OCI-M1 (cell line): Measurements from ENCODE around the gene MED25.

Experiments
- DNase-seq: peaks from one replicate; lab custom pipeline; 2025; lab: John Stamatoyannopoulos, UW

MED25 gene

DNA sequence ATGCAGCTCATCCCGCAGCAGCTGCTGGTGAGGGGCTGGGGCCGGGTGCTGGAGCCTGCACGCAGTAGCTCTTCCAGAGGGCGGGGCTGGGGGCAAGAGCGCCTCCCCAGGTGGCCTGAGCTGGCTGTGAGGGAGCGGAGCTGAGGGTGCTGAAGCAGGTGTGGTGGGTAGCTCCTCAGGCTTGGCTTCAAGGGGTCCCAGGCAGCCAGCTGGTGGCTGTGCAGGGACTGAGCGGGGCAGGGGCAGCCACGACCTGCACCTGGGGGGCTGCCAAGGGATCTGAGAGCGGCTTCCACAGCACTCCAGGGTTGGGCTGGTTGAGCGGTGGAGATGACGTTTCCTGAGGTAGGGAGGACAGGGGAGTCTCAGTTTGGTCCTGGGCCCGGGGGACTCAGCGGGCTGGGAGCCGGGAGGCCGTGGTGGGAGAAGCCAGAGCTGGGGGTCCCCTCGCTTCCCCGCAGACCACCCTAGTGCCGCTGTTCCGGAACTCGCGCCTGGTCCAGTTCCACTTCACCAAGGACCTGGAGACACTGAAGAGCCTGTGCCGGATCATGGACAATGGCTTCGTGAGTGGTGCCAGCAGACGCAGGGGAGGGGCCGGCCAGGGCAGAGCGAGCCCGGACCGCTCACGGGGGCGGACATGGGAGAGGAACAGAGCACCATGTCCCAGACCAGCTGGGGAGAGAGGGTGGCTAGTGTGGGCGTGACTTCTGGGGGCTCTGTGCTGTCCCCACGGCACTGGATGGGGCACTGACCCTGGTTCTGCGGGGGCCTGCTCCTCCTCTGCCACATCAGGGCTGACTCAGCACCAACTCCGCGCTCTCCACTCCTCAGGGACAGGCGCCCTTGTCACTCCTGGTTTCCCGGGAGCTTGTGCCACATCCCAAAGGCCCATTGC is 40.2 kb downstream of the MED25 start:
- DNase-seq = no peak

DNA sequence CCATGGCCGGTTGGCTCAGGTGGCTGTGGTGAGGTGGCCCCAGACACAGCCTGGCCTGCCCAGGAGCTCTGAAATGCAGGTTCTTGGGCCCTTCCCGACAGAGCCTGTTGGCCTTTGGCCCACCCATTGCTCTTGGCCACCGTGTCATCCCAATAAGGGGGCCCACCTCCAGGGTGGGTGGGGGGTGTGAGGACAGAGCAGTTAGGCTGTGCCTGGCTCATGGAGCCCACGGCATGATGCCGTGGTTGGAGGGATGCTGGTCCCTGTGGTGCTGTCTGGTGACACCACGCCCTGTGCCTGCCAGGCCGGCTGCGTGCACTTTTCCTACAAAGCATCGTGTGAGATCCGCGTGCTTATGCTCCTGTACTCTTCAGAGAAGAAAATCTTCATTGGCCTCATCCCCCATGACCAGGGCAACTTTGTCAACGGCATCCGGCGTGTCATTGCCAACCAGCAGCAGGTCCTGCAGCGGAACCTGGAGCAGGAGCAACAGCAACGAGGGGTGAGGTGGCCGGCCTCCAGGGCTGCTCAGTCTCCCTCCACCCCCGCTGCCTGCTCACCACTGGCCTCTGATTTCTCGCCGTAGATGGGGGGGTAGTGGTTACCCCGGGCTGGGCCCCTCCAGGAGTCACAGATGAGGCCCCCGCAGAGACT is 41.7 kb downstream of the MED25 start:
- DNase-seq = no peak

DNA sequence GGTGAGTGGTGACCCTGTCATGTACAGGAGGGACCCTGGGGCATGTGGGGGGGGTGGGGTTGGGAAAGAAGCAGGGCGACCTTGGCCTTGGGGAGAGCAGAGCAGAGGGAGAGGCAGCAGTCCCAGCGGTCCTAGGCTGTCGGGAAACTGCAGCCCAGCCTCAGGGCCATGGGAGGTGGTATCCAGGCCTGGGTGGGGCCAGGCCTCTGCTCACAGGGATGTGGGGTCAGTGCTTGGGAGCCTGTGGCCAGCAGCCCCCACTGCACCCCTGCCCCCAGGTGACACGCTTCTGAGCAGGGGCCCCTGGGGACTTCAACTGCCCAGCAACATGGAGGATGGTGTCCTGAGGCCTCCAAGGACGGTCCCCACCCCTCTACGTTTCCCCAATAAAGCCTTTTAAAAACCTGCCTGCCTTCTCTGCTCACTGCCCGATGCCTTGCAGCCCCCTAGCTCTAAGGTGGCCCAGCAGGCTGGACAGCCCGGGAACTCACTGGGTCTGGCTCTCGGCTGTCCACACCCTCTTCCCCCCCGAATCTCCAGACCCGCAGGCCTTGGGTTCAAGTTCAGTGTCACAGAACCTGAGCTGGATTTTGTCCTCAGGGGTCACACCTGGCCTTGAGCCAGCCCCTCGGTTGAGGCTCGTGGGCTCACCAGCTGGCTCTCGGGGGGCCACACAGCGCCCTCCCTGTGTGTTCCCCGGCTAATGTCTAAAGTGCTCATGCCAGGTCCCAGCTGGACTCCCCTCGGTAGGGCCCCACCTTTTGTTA is 42.4 kb downstream of the MED25 start:
- DNase-seq = no peak

DNA sequence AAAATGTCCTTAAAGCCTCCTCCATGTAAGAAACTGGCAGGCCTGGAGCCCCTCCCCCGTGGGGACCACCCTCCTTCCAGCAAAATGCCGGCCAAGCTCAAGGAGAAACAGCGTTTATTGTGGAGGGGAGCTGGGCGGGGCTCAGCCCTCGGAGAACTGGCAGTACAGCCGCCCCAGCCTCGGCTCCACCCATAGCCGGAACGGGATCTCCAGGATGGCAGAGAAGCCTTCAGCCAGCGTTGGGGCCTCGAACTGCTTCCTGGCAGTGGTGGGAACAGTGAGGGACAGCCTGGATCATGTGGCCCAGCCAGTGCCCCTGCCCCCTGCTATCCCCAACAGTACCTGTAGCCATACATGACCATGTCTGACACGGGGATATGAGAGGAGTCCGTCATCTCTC is 43.0 kb downstream of the MED25 start:
- DNase-seq = no peak

DNA sequence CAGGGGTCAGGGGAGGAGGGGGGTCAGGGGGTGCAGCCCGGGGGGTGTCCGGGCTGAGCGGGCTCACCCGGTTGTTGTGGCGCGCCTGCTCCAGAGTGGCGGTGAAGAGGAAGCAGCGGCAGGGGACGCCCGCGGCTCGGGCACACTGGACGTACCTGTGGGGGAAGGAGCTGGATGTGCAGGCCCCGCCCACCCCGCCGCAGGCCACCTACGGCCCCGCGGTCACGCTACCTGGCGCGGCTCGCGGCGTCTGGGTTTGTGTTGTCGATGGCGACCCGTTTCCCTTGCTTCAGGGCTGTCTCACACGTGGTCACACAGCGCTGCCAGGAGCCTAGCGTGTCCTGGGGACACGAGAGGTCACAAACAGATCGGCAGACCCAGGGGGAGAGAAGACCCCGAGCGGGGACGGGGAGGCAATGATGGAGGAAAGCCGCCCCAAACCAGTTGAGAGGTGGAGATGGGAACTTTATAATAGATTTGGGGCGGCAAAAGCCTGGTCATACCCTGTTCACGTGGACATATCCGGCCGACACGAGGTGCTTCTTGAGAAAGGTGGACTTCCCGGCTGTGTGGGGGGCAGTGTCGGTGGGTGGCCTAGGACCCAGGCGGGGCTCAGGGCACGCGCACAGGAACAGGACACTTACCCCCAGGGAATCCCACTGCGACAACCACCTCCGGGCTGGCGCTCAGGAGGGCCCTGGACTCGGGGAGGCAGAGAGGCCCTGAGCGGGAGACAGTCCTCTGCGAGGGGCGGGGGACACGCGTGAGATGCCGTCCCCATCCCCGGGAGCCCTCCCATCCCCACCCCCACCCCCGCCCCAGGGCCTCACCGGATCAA is 43.7 kb downstream of the MED25 start:
- no peak for DNase-seq

DNA sequence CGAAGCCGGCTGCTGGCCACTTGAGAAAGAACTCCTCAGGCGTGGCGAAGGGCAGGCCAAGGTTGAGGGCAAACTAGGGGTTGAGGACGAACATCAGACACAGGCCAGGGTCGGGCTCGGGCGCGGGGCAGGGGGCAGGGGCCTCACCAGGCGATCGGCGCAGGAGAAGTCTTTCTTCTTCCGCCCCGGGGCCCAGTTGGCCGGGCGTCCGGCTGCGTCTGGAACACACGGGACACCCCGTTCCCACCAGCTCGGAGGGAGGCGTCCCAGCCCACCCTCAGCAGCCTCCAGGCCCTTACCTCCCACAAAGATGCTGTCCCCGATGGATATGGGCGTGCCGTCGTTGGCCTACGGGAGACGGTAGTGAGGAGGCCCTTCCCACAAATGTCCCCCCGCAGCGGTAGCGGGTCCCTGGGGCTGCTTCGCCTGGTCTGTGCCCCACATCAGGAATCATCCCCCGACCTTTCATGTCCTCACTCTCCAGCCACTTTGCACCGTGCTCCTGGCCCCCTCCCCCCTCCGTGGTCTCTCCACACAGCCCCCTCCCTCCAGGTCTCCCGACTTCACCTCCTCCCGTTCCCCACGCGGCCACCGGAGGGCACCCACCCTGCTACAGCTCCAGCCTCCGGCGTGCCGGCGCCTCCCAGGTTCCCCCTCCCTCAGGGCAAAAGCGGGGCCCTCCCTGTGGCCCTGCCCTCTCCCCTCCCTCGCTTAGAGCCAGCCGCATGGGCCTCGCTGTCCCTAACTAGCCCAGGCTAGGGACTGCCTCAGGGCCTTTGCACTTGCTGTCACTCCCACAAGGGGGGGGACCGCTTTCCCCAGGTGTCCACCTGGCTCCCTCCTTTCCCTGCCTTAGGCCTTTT is 44.5 kb downstream of the MED25 start:
- DNase-seq = peak; percentile 23

DNA sequence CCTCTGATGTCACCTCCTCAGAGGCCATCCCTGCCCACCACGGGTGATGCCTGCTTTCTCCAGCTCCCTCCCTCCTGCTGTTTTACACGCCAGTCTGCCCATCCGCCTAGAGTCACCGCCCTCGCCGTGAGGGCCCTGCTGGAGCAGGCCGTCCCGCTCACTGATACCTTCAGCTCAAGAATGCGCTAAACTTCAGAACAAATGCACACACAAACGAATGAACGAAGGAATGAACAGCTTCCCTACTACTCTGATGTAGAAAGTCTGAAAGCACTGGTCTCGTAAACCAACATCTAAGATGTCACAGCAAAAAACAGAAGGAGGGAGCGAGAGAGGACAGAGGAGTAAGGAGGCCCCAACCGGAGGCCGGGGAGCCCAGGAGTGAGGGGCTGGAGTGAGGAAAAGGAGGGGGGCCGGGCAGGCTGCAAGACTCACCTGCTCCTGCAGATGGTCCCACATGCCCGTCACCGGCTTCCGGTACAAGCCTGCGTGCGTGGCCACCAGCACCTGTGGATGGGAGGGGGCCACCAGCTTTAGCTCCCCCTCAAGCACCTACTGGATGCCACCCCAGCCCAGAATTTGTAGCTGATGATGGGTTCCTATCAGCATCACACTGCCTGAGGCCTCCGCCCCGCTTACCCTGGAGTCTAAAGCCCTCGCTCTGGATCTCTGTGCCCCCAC is 45.3 kb downstream of the MED25 start:
- DNase-seq = no peak

DNA sequence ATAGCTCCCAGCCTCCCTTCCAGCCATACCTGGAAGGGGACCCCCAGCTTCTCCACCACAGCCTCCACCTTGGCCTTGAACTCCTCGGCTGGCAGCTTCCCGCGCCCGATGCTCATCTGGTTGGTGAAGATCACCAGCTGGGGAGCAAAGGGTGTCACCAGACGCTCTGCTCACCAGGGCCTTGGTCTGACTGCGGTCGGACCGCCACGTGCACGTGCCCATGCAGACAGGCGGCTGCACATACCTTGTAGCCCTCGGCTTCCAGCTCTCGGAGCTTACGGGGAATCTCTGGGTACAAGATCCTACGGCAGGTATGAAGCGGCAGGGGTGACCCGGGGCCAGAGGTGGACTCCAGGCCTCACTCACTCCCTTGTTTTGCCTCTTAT is 45.8 kb downstream of the MED25 start:
- no peak for DNase-seq

DNA sequence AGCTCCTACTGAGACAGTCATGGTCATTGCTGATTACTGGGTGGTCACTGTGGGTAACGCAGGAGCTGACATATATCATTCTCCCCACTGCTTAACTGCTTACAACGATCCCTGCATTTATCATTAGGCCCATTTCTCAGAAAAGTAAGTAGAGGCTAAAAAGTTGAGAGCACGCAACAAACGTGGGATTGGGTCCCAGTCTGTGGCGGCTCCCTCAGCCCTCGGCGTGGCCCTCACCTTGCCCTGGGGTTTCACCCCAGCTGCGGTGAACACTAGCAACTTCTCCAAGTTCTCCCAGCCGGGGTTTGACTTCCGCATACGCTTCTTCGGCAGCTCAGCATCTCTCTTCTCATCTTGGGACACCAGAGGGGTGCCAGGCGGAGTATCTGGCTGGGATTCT is 46.8 kb downstream of the MED25 start:
- DNase-seq = no peak

DNA sequence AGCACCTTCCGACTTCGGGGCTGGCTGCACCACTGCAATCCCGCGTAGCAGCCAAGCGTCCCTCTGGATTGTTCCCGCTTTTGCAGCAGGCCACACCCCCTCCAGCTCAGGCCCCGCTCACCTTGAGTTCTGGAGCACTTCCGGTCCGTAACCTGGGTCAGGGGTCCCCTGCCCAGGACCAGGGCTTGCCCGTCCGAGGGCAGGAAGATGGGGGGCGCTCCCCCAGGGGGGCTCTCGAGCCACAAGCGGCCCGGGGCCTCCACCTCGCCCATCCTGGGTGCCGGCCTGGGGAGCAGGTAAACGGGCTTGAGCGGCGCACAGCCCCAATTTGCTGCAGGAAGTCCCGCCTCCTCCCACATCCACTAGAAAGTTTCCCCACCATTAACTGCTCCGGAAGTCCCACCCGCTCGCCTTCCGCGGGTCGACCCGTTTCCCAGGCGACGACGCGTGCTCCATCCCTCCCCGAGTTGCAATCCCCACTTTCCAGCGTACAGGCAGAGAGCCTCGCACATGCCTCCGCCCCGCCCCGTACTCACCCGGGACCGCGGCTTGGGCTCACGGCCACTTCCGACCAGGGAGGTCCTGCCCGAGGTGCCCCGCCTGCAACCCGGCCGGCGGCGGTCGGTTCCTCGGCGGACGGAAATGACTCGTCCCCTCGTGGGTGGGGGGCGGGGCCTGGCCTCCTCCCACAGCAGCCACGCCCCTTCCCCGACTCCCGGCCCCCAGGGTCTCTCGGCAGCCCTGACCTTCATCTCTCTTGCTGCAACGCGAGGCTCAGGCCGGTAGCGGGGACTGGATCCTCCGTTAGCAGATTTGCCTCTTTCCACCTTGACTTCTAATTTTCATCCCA is 49.1 kb downstream of the MED25 start, which contains the start of gene PNKP:
TSS of gene PNKP (minus strand) at position 644 of the 850 bp plus-strand sequence. CDS start at position 272, 372 bp downstream.
- DNase-seq = peak; percentile 97

DNA sequence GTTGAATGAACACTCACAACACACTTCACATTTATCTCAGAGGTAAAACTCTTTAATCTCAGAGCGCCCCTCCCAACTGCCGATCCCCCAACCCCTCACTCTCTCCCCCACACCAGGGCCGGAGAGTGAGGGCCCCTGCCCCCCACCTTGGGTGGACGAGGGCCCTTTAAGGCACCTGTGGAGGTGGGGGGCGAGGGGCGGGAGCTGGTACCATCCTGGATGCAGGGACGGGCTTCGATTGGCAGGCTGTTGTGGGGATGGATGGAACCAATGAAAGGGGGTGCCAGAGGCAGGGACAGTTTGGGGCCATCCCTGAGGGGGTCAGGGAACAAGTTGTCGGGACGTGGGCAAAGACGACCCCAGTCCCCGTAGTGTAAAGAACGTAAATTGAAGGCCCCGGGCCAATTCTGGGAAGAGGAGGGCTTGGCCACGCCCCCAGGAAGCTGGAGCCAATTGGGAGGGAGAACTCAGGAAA is 51.0 kb downstream of the MED25 start:
- DNase-seq = no peak

DNA sequence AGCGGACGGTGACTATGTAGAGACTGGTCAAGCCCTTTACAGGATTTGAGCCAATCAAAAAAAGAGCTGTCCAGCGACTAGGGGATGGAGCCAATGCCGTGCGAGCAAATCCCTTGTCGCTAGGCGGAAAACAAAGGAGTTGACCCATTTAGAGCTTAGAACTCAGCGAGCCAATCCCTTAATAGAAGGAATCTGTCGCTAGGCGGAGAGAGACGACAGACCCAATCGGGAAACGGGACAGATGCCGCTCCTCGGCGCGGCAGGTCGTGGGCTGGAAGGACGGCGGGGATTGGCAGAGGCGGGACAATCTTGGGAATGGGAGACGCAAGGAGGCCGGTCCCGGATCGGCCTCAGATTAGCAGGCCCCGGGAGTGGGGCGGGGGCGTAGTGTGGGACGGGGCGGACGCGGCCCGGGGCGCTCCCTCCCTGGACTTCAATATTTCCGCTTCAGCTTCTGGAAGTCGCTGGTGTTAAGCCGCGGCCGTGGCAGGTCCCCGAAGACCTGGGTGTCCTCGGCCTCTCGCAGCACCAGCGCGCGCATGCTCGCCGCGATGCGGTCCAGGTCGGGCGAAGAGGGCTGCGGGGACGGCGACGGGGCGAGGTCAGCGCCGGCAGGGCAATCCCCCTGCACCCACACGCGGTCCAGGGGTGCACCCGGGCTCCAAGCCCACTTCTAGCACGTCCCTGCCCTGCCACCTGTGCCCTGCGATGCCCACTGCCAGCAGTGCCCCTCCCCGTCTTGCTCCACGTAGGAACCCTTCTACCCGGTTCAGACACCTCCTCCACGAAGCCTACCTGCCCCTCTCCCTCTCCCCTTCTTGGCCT is 51.6 kb downstream of the MED25 start:
- DNase-seq = peak; percentile 100

DNA sequence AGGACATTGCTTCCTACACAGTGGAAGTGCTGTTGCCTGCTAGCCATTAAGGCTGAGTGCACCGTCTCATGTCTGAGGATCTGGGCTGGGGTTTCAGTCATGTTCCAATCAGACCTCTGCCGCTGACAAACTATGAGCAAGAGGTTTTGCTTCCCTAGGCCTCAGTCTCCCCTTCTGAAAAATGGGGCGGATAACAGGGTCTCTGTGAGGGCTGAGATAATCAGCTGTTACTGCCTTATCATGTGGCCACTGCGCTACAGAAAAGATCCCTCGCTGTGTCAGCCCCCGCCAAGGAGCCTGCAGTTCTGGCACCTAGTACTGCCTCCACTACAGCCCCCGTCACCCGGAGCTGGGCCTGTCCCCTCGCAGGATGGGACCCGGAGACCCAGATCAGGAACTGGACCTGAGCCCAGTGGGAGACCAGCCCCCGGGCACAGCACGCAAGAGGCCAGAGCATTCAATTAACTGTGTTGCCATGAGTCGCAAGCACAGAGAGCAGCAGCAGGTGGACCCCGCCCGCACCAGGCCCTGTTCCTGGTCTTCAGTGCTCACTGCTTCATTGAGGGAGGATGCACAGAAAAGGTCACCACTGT is 52.3 kb downstream of the MED25 start:
- peak; percentile 61 for DNase-seq

DNA sequence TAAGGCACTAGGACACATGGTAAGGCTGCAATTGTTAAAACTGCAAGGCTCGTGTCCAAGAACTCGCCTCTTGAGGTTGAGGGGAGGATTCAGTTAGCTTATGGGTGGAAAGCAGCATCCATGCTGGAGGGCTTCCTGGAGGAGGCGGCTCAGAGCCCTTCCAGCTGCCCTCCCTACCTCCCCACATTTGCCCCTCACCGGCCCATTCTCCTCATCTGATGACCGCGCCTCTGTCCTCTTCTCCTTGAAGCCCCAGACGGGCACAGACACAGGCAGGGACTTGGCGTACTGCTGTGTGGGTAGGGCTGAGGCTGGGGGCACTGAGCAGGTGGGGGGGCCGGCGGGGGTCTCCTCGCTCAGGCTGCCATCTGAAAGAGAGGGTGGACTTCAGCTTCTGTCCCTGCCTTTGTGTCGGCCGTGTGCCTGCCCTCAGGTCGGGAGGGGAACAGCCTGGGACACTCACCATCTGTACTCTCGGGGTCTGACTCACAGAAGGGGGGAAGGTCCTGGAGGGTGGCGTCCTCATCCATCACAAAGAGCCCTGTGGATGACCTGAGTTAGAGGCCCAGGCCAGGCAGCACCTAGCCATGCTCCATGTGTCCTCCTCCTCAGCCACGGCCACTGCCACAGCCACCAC is 53.4 kb downstream of the MED25 start:
- no peak for DNase-seq

DNA sequence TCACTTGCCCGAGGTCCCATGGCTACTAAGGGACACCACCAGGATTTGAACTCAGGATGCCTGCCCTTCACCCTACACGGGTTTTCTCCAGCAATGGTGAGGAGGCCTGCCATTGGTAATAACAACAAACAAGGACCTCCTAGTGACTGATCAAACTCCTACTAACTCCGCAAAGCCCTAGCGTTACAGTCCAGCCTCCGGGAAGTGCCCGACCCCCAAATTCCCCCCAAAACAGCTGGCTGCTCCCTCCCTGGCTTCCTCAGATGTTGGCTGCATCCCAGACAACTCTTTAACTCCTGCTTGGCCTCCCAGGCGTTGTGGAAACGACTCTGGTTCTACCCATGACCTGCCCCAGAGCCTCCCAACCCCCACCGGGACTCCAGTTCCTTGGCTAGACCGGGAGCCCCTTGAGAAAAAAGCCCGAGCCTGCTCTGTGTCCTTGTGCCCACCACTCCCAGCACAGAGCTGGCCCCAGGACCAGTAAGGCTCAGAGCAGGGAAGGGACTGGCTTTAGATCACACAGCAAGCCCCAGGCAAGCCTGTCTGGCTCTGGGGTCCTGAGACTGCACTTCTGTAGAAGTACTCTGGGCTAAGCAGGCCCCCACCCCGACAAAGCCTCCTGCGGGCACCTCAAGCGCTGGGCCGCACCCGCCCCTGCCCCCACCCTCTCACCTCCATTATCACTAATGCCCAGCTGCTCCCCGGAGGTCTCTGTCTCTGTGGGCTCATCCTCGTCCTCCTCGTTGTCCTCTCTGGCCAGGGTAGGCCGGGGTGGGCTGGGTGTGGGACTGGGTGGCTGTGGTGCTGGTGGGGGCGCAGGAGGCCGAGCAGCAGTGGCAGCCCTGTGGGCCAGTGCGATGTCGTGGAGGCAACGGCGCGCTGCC is 54.4 kb downstream of the MED25 start:
- no peak for DNase-seq

DNA sequence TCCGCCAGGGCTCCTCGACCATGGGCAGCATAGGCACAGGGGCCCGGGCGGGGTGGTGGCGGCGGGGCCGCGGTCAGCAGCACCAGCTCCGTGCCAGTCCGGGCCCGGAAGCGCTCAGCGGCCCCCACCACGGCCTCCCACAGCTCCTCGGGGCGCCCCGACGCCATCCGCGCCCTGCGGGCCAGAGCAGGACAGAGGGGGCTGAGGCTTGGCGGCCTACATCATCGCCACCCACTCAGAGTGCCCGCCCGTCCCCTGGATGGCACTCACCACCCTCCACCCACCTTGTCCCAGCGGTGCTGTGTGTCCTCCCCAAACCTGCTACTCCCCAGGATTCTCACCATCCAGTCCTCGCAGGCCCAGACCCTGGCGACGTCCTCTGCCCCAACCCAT is 55.0 kb downstream of the MED25 start:
- DNase-seq = no peak
